H9 (cell line): ENCODE data around the gene ERBIN. TPM values are rescaled to one million over a fixed set of nuclear protein-coding genes. Genes with fewer than 3 reads are reported as not detected.

Experiments
- DNase-seq: peaks from one replicate; pipeline ENCODE4 v3.0.0-alpha.2; 2017
- H2AFZ ChIP-seq: one replicate; pipeline ENCODE4 v1.6.1; 2013; ENCODE audit warnings: mild to moderate bottlenecking, low read length, control low read depth, moderate library complexity
- H2AK5ac ChIP-seq: 2 replicates; pipeline ENCODE4 v1.6.1; 2013; ENCODE audit warnings: low read length, control low read depth, mixed read lengths; ENCODE audit not compliant: insufficient read length
- H2BK120ac ChIP-seq: one replicate; pipeline ENCODE4 v1.6.1; 2013; ENCODE audit warnings: low read depth, mild to moderate bottlenecking, low read length, control low read depth, inconsistent platforms; ENCODE audit not compliant: poor library complexity, severe bottlenecking
- H2BK12ac ChIP-seq: 2 replicates; pipeline ENCODE4 v1.6.1; 2013; ENCODE audit warnings: low read length, control low read depth, mixed read lengths, low read depth; ENCODE audit not compliant: insufficient read length
- H2BK15ac ChIP-seq: 2 replicates; pipeline ENCODE4 v1.6.1; 2013; ENCODE audit warnings: low read depth, low read length, control low read depth
- H2BK20ac ChIP-seq: one replicate; pipeline ENCODE4 v1.6.1; 2013; ENCODE audit warnings: low read depth, mild to moderate bottlenecking, low read length, control low read depth, inconsistent platforms; ENCODE audit not compliant: poor library complexity, severe bottlenecking
- H2BK5ac ChIP-seq: 2 replicates; pipeline ENCODE4 v1.6.1; 2013; ENCODE audit warnings: low read length, control low read depth, mixed read lengths; ENCODE audit not compliant: insufficient read length
- H3K14ac ChIP-seq: 2 replicates; pipeline ENCODE4 v1.6.1; 2013; ENCODE audit warnings: low read length, control low read depth; ENCODE audit not compliant: insufficient read depth
- H3K18ac ChIP-seq: 2 replicates; pipeline ENCODE4 v1.6.1; 2013; ENCODE audit warnings: low read depth, mild to moderate bottlenecking, mixed read lengths, low read length, control low read depth; ENCODE audit not compliant: insufficient read length
- H3K23ac ChIP-seq: 2 replicates; pipeline ENCODE4 v1.6.1; 2013; ENCODE audit warnings: low read length, control low read depth, mixed read lengths, low read depth; ENCODE audit not compliant: insufficient read length
- H3K23me2 ChIP-seq: 2 replicates; pipeline ENCODE4 v1.6.1; 2013; ENCODE audit warnings: low read depth, mild to moderate bottlenecking, mixed read lengths, low read length, control low read depth; ENCODE audit not compliant: insufficient read length, poor library complexity, severe bottlenecking
- H3K27ac ChIP-seq: 2 replicates; pipeline ENCODE4 v1.5.1; 2013; ENCODE audit warnings: low read length, control low read depth, mixed read lengths, low read depth; ENCODE audit not compliant: insufficient read length
- H3K27me3 ChIP-seq: 2 replicates; pipeline ENCODE4 v1.6.1; 2013; ENCODE audit warnings: low read length, control low read depth, inconsistent platforms; ENCODE audit not compliant: insufficient read depth
- H3K4ac ChIP-seq: 2 replicates; pipeline ENCODE4 v1.6.1; 2013; ENCODE audit warnings: low read depth, mild to moderate bottlenecking, control low read depth, inconsistent platforms, low read length, moderate library complexity
- H3K4me1 ChIP-seq: 2 replicates; pipeline ENCODE4 v1.6.1; 2013; ENCODE audit warnings: low read length, control low read depth, inconsistent platforms; ENCODE audit not compliant: insufficient read depth
- H3K4me2 ChIP-seq: 2 replicates; pipeline ENCODE4 v1.6.1; 2013; ENCODE audit warnings: low read length, control low read depth, mixed read lengths; ENCODE audit not compliant: insufficient read length, insufficient read depth
- H3K56ac ChIP-seq: 2 replicates; pipeline ENCODE4 v1.6.1; 2013; ENCODE audit warnings: low read depth, mild to moderate bottlenecking, mixed read lengths, low read length, control low read depth; ENCODE audit not compliant: insufficient read length
- H3K79me1 ChIP-seq: 2 replicates; pipeline ENCODE4 v1.6.1; 2013; ENCODE audit warnings: low read depth, mild to moderate bottlenecking, moderate library complexity, low read length, control low read depth, inconsistent platforms; ENCODE audit not compliant: insufficient read depth, poor library complexity, severe bottlenecking
- H3K79me2 ChIP-seq: 2 replicates; pipeline ENCODE4 v1.6.1; 2013; ENCODE audit warnings: low read length, control low read depth, inconsistent platforms; ENCODE audit not compliant: insufficient read depth
- H3K9ac ChIP-seq: 2 replicates; pipeline ENCODE4 v1.6.1; 2013; ENCODE audit warnings: low read length, control low read depth, mixed read lengths; ENCODE audit not compliant: insufficient read length; ENCODE audit errors: extremely low read depth
- H3K9me3 ChIP-seq: one replicate; pipeline ENCODE4 v1.6.1; 2013; ENCODE audit warnings: low read depth, low read length, inconsistent platforms; ENCODE audit not compliant: control insufficient read depth
- H3T11ph ChIP-seq: one replicate; pipeline ENCODE4 v1.6.1; 2013; ENCODE audit warnings: mild to moderate bottlenecking, low read length, control low read depth, inconsistent platforms
- H4K20me1 ChIP-seq: one replicate; pipeline ENCODE4 v1.6.1; 2013; ENCODE audit not compliant: control insufficient read depth, insufficient read length, insufficient read depth
- H4K5ac ChIP-seq: 2 replicates; pipeline ENCODE4 v1.6.1; 2013; ENCODE audit warnings: low read depth, mild to moderate bottlenecking, mixed read lengths, low read length, control low read depth; ENCODE audit not compliant: insufficient read length
- H4K8ac ChIP-seq: replicated peaks from 2 replicates; pipeline ENCODE4 v1.6.1; 2013; ENCODE audit warnings: low read length, control low read depth, mixed read lengths, low read depth; ENCODE audit not compliant: insufficient read length
- H4K91ac ChIP-seq: 2 replicates; pipeline ENCODE4 v1.6.1; 2013; ENCODE audit warnings: low read depth, mild to moderate bottlenecking, moderate library complexity, mixed read lengths, low read length, control low read depth; ENCODE audit not compliant: insufficient read length
- H3K27ac Mint-ChIP-seq, 3 experiments: 2 replicates in 2 of 3; 3 replicates in 1 of 3; pipeline ENCODE4 v1.8.0; 2020 to 2021; ENCODE audit warnings: mixed read lengths in 3 of 3, mild to moderate bottlenecking in 1 of 3, moderate library complexity in 1 of 3
- H3K27me3 Mint-ChIP-seq: 2 replicates; pipeline ENCODE4 v1.8.0; 2021; ENCODE audit warnings: low read depth, mild to moderate bottlenecking, moderate library complexity, mixed read lengths
- H3K36me3 Mint-ChIP-seq, 3 experiments: 2 replicates in 2 of 3; 3 replicates in 1 of 3; pipeline ENCODE4 v1.8.0; 2020 to 2021; ENCODE audit warnings: low read depth in 3 of 3, mixed read lengths in 3 of 3; ENCODE audit not compliant: insufficient read depth in 1 of 3
- H3K4me1 Mint-ChIP-seq, 2 experiments: 2 replicates each; pipeline ENCODE4 v1.8.0; 2020; ENCODE audit warnings: mixed read lengths in 2 of 2
- H3K4me3 Mint-ChIP-seq, 2 experiments: 2 replicates in 1 of 2; 3 replicates in 1 of 2; pipeline ENCODE4 v1.8.0; 2020 to 2021; ENCODE audit warnings: mild to moderate bottlenecking in 2 of 2, mixed read lengths in 2 of 2, moderate library complexity in 1 of 2
- H3K9me3 Mint-ChIP-seq, 2 experiments: 2 replicates in 1 of 2; 3 replicates in 1 of 2; pipeline ENCODE4 v1.8.0; 2020; ENCODE audit warnings: mild to moderate bottlenecking in 2 of 2, mixed read lengths in 2 of 2, moderate library complexity in 1 of 2
- CTCF ChIP-seq: fragments of 200-600 bp; sonication (generic); conservative IDR thresholded peaks from 3 replicates; pipeline ENCODE4 v1.8.0; 2021; ENCODE audit warnings: antibody characterized with exemption, mild to moderate bottlenecking
- WGBS: extraction: QIAGEN DNeasy Blood & Tissue Kit; methylation state at CpG from one replicate; pipeline ENCODE4 v1.1.7; 2013; ENCODE audit warnings: missing lambda C conversion rate, low lambda C conversion rate, mixed read lengths; ENCODE audit not compliant: insufficient read length; ENCODE audit errors: extremely low coverage; 5-methylcytosine and 5-hydroxymethylcytosine counted together
- total RNA-seq: library from RNA; stranded (reverse); gene quantifications from 2 replicates; pipeline ENCODE4 v1.2.1, GENCODE V29; 2021

ERBIN gene
- total RNA-seq, 1 experiment from 2014 or later = 42.9 TPM

- H4K20me1 ChIP-seq = no peaks in the 10 kb centered on the region
- no peak overlapping the region for H2BK5ac ChIP-seq
- no peaks in the 10 kb centered on the region for H3K79me2 ChIP-seq
- no peaks in the 10 kb centered on the region; a peak in 1 of 5 replicates for H3K9me3 Mint-ChIP-seq
- no peak overlapping the region for H3T11ph ChIP-seq
- no peak overlapping the region for H2AK5ac ChIP-seq
- H2BK20ac ChIP-seq = no peak overlapping the region
- no peaks in the 10 kb centered on the region for H3K9me3 ChIP-seq
- H3K4ac ChIP-seq = no peak overlapping the region
- H3K23me2 ChIP-seq = no peaks in the 10 kb centered on the region
- H4K8ac ChIP-seq = no peak overlapping the region
- H4K91ac ChIP-seq = no peak overlapping the region
- no peak overlapping the region for H3K23ac ChIP-seq
- H3K4me3 Mint-ChIP-seq = no peak overlapping the region
- no peak overlapping the region for H3K56ac ChIP-seq
- peaks cover 1% of the 10 kb centered on the region; the same call in 1 of the 2 replicates for H3K27me3 Mint-ChIP-seq
- no peak overlapping the region for H3K9ac ChIP-seq
- H2BK120ac ChIP-seq = no peak overlapping the region
- no peak overlapping the region for H3K27ac ChIP-seq
- no CpG with 5 or more reads among the region's 4 CpGs for WGBS
- no peaks in the 10 kb centered on the region for H3K4me1 ChIP-seq
- H4K5ac ChIP-seq = no peak overlapping the region
- no peak overlapping the region for H2AFZ ChIP-seq
- no peak overlapping the region for H2BK15ac ChIP-seq
- no peaks in the 10 kb centered on the region for H3K79me1 ChIP-seq
- H3K4me2 ChIP-seq = no peak overlapping the region
- H3K14ac ChIP-seq = no peak overlapping the region
- TF ChIP-seq CTCF = no peak
- H3K27ac Mint-ChIP-seq = no peak overlapping the region
- no peak overlapping the region for H3K18ac ChIP-seq
- no peaks in the 10 kb centered on the region for H3K4me1 Mint-ChIP-seq
- no peaks in the 10 kb centered on the region for H3K27me3 ChIP-seq
- no peak overlapping the region for H2BK12ac ChIP-seq
- DNase-seq = no peak
- H3K36me3 Mint-ChIP-seq = no peaks in the 10 kb centered on the region
Observed at GRCh38 chr5:65902104-65902503, 24.3 kb upstream of the ERBIN start.
